ENCODE results near the gene PKN1. TPM values are rescaled to one million over a fixed set of nuclear protein-coding genes. Genes with fewer than 3 reads are reported as not detected.

Gene PKN1
- total and polyA plus RNA-seq, 2 experiments from 2014 or later: 86.8 to 201 TPM

GRCh38 chr19:14404312-14404711, 28.8 kb upstream of the PKN1 start (continued):
- no peak for TF ChIP-seq ZNF462 (CRISPR knock-in tag; IDR thresholded peaks at IDR 0.05)

GRCh38 chr19:14405380-14405757, 27.7 kb upstream of the PKN1 start:
- TF ChIP-seq EZH2phosphoT487 (IDR thresholded peaks at IDR 0.05; ENCODE audit: unreplicated experiment) (no peak), CTCF (conservative IDR thresholded peaks at IDR 0.05; ENCODE audit: low read depth in 2 of 2) (peak in 1 of 2 experiments; percentile 56; a peak in 3 of 4 replicates)
- Histone ChIP-seq H3K4me1 (ENCODE audit: insufficient read depth) (peaks cover 5% of the 10 kb centered on the region; the same call in 1 of the 2 replicates), H3K27ac (ENCODE audit: low read depth) (0 out of 2 replicates have a peak overlapping the region, but pooled peaks have one; percentile 65), H4K20me1 (replicated peaks; ENCODE audit: insufficient read depth) (no peaks in the 10 kb centered on the region; the same call in 1 of the 2 replicates), H3K79me2 (replicated peaks; ENCODE audit: insufficient read depth) (no peaks in the 10 kb centered on the region), H3K4me3 (peak overlapping the region; percentile 49), H2AFZ (peak overlapping the region; percentile 80), H3K27me3 (ENCODE audit: insufficient read depth) (no peaks in the 10 kb centered on the region), H3K36me3 (ENCODE audit: insufficient read depth) (peaks cover 22% of the 10 kb centered on the region), H3K4me2 (peak overlapping the region; percentile 75), H3K9me2 (ENCODE audit: insufficient read depth) (no peaks in the 10 kb centered on the region), H3F3A (replicated peaks; ENCODE audit: low read depth) (peaks cover 17% of the 10 kb centered on the region; the same call in 1 of the 2 replicates)
- peaks cover 17% of the 10 kb centered on the region for H3K27me3 Mint-ChIP-seq (ENCODE audit: insufficient read depth, low read depth, poor library complexity)
- DNase-seq (ENCODE audit: low spot score) (peak; percentile 63), ATAC-seq (peak; percentile 21)
- peak overlapping the region; percentile 86; the same call in 1 of the 2 replicates for H3K27ac Mint-ChIP-seq
- peaks cover 11% of the 10 kb centered on the region for H3K4me1 Mint-ChIP-seq
- H3K36me3 Mint-ChIP-seq (ENCODE audit: low read depth): peaks cover 33% of the 10 kb centered on the region
- peak overlapping the region; percentile 80 for H3K4me3 Mint-ChIP-seq
- no peaks in the 10 kb centered on the region; the same call in 2 of the 3 replicates for H3K9me3 Mint-ChIP-seq
